D721Med (cell line): ENCODE results near the gene CIROP.

Experiments
- DNase-seq: peaks from one replicate; pipeline ENCODE4 v3.0.0; 2011; ENCODE audit warnings: low spot score; ENCODE audit not compliant: insufficient read length
- FAIRE-seq: peaks from 2 replicates; lab custom pipeline; 2011; peaks lifted over from hg19 to GRCh38; lab: Jason Lieb, UNC
- CTCF ChIP-seq: IDR thresholded peaks from 2 replicates; pipeline ENCODE4 v1.5.1; 2012; ENCODE audit warnings: mild to moderate bottlenecking, control low read depth; ENCODE audit not compliant: insufficient read depth; ENCODE audit errors: missing control alignments

The CIROP gene

GRCh38 chr14:23124337-23124954, 19.7 kb upstream of the CIROP start:
- FAIRE-seq = no peak
- no peak for DNase-seq
- TF ChIP-seq CTCF = no peak

- no peak for TF ChIP-seq CTCF
- FAIRE-seq = no peak
- DNase-seq = no peak
Observed at GRCh38 chr14:23123419-23123818, 18.6 kb upstream of the CIROP start.

- TF ChIP-seq CTCF = no peak
- FAIRE-seq = no peak
- DNase-seq = no peak
Observed at GRCh38 chr14:23122086-23122485, 17.3 kb upstream of the CIROP start.

- DNase-seq (no peak), FAIRE-seq (no peak)
- no peak for TF ChIP-seq CTCF
Observed at GRCh38 chr14:23121361-23121771, 16.6 kb upstream of the CIROP start.

- TF ChIP-seq CTCF = peak; percentile 100
- peak; percentile 90 for DNase-seq
- FAIRE-seq = no peak
Observed at GRCh38 chr14:23120541-23121251, 15.9 kb upstream of the CIROP start.

- no peak for TF ChIP-seq CTCF
- no peak for DNase-seq
- no peak for FAIRE-seq
Observed at GRCh38 chr14:23119363-23120327, 14.9 kb upstream of the CIROP start.
